ENCODE measurements around the gene POTEH. TPM values are rescaled to one million over a fixed set of nuclear protein-coding genes. Genes with fewer than 3 reads are reported as not detected.

POTEH gene
- total RNA-seq (2022; extraction: Qiagen RNA extraction; ENCODE audit: low read depth), result 0.06 TPM in 1 of 5 replicates, not detected in the others

DNA sequence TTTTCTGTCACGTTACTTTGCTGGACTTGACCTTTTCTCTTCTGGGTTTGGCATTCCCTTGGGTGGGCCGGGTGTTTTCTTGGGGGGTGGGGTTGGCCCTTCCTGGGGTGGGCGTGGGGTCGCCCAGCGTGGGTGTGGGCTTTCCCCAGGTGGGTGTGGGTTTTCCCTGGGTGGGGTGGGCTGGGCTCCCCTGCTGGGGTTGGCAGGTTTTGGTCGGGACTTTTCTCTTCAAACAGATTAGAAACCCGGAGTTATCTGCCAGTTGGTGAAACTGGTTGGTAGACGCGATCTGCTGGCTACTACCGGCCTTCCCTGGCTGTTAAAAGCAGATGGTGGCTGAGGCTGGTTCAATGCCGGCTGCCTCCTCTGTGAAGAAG is at the start of gene POTEH:
POTEH (plus strand) TSS at position 278 of the 377 bp plus-strand sequence; CDS start at position 330, 52 bp downstream.

Other genes with a start within 250 kb of the POTEH start
- gene OR11H1, start 161.8 kb upstream of the POTEH start, total RNA-seq (2022; extraction: Qiagen RNA extraction; ENCODE audit: low read depth), result not detected in 5 replicates